Measurements from ENCODE around the gene ZCCHC24. TPM values are rescaled to one million over a fixed set of nuclear protein-coding genes. Genes with fewer than 3 reads are reported as not detected.
"Not testable (repeated sequence)": the region's sequence is repeated elsewhere in the genome, so short reads cannot be mapped to it uniquely, and the experiment has no call there.

The ZCCHC24 gene
- polyA plus RNA-seq, 4 donors = 0.89 to 13.0 (median 11.4) TPM

DNA sequence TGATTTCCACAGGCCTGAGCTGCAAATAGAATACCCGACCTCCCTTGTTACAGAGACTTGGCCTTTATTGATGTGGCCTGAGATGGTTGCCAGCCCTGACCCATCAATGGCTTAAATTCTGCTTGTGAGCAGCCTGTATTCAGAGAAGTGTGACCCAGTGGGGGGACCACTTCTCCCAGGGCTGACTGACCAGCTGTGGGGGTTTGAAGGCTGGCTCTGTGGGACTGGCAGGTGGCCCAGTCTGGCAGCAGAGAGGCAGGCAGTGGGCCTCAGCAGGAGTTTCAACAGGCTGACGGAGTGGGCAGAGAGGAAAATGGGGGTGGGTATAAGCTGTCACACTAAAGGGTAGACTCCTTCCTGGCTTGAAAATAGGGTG lies 110.3 kb downstream of the ZCCHC24 start:
- 89 to 98% (median 91%) methylated on average over 2 of the region's 2 CpGs for WGBS, 3 donors
- H3K27ac ChIP-seq (ENCODE audit: low read depth in 1 of 3, low read length in 2 of 3) = no peak overlapping the region
- no peaks in the 10 kb centered on the region for H3K4me1 ChIP-seq (ENCODE audit: control insufficient read depth in 3 of 3, insufficient read depth in 2 of 3, low read depth in 1 of 3, low read length in 2 of 3)
- no peak overlapping the region for H3K4me3 ChIP-seq (ENCODE audit: low read depth in 1 of 3, low read length in 3 of 3)
- FAIRE-seq (no peak), DNase-seq (no peak)
- H3K9me3 ChIP-seq (ENCODE audit: control insufficient read depth in 2 of 2, insufficient read depth in 1 of 2, low read depth in 1 of 2, low read length in 1 of 2) = peaks cover 0 to 7% of the 10 kb centered on the region in 2 donors
- H3K27me3 ChIP-seq (ENCODE audit: control insufficient read depth in 3 of 3, insufficient read depth in 3 of 3, low read length in 3 of 3) = no peaks in the 10 kb centered on the region
- no peaks in the 10 kb centered on the region for H3K36me3 ChIP-seq (ENCODE audit: control insufficient read depth in 3 of 3, insufficient read depth in 2 of 3, low read depth in 1 of 3, low read length in 3 of 3)

DNA sequence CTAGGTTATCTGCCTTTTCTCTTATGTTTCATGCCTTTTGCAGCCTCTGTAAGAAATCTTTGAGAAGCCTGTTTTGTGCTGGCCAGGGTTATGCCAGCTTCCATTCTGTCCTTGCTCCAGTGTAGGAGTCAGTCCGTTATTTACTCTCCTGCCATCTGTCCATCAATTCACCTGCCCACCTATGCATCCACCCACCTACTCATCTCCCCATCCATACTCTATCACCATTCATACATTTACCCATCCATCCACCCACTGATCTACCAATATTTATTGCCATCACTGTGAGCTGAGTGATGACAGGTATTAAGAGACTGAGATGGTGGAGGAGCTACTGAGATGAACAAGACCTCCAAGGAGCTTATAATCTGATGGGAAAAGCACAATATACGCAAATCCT lies 110.9 kb downstream of the ZCCHC24 start:
- H3K27ac ChIP-seq (ENCODE audit: low read depth in 1 of 3, low read length in 2 of 3) = no peak overlapping the region
- H3K36me3 ChIP-seq (ENCODE audit: control insufficient read depth in 3 of 3, insufficient read depth in 2 of 3, low read depth in 1 of 3, low read length in 3 of 3) = no peaks in the 10 kb centered on the region
- H3K4me1 ChIP-seq (ENCODE audit: control insufficient read depth in 3 of 3, insufficient read depth in 2 of 3, low read depth in 1 of 3, low read length in 2 of 3) = no peaks in the 10 kb centered on the region
- no peak for DNase-seq
- H3K9me3 ChIP-seq (ENCODE audit: control insufficient read depth in 2 of 2, insufficient read depth in 1 of 2, low read depth in 1 of 2, low read length in 1 of 2) = peaks cover 0 to 7% of the 10 kb centered on the region in 2 donors
- H3K27me3 ChIP-seq (ENCODE audit: control insufficient read depth in 3 of 3, insufficient read depth in 3 of 3, low read length in 3 of 3) = no peaks in the 10 kb centered on the region
- 93 to 94% (median 93%) methylated on average over 2 of the region's 2 CpGs for WGBS, 3 donors
- FAIRE-seq = no peak
- H3K4me3 ChIP-seq (ENCODE audit: low read depth in 1 of 3, low read length in 3 of 3) = no peak overlapping the region

DNA sequence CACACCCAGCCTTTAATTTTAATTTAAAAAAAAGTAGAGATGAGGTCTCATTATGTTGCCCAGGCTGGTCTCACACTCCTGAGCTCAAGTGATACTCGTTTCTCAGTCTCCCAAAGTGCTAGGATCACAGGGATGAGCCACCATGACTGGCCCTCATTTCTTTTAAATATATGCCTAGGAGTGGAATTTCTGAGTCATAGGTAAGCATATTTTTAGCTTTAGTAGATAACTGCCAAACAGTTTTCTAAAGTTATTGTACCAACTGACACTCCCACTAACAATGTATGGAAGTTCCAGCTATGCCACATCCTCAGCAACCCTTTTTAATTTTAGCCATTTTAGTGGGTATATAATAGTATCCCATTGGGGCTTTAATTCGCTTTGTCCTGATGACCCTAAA lies 111.9 kb downstream of the ZCCHC24 start:
- H3K27ac ChIP-seq (ENCODE audit: low read depth in 1 of 3, low read length in 2 of 3) = no peak overlapping the region
- H3K27me3 ChIP-seq (ENCODE audit: control insufficient read depth in 3 of 3, insufficient read depth in 3 of 3, low read length in 3 of 3) = no peaks in the 10 kb centered on the region
- FAIRE-seq (no peak), DNase-seq (no peak)
- no peak overlapping the region for H3K4me3 ChIP-seq (ENCODE audit: low read depth in 1 of 3, low read length in 3 of 3)
- WGBS, 3 donors = 86 to 96% (median 92%) methylated on average over 2 of the region's 2 CpGs
- H3K4me1 ChIP-seq (ENCODE audit: control insufficient read depth in 3 of 3, insufficient read depth in 2 of 3, low read depth in 1 of 3, low read length in 2 of 3) = peaks cover 0 to under 1% (median 0%) of the 10 kb centered on the region in 3 donors
- peaks cover 0 to 7% of the 10 kb centered on the region in 2 donors for H3K9me3 ChIP-seq (ENCODE audit: control insufficient read depth in 2 of 2, insufficient read depth in 1 of 2, low read depth in 1 of 2, low read length in 1 of 2)
- H3K36me3 ChIP-seq (ENCODE audit: control insufficient read depth in 3 of 3, insufficient read depth in 2 of 3, low read depth in 1 of 3, low read length in 3 of 3) = no peaks in the 10 kb centered on the region

DNA sequence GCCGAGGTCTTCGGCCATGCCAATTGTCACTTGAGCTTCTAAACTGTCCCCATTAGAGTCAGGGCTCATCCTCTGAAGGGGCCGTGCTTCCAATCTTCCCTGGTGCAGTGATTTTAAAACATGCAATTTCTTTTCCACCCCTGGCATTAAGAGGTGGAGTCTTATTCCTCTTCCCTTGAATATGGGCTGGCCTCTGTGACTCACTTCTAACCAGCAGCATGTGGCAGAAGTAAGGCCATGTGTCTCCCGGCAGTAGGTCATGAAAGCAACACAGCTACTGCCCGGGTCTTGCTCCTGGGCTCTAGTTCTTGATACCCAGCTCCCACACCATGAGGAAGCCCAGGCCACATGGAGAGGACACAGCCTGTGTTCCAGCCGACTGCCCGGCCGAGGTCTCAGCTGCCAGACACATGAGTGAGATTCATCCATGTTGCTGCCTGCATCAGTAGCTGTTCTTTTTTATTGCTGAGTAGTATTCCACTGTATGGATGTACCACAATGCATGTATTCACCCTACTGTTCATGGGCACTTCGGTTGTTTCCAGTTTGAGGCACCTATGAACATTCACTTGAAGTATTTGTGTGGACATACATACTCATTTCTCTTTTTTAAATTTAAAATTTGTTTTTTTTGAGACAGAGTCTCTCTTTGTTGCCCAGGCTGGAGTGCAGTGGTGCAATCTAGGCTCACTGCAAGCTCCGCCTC lies 112.7 kb downstream of the ZCCHC24 start:
- not testable (repeated sequence) for H3K36me3 ChIP-seq (ENCODE audit: control insufficient read depth in 3 of 3, insufficient read depth in 2 of 3, low read depth in 1 of 3, low read length in 3 of 3); H3K27me3 ChIP-seq (ENCODE audit: control insufficient read depth in 3 of 3, insufficient read depth in 3 of 3, low read length in 3 of 3); H3K27ac ChIP-seq (ENCODE audit: low read depth in 1 of 3, low read length in 2 of 3); H3K4me1 ChIP-seq (ENCODE audit: control insufficient read depth in 3 of 3, insufficient read depth in 2 of 3, low read depth in 1 of 3, low read length in 2 of 3); FAIRE-seq; DNase-seq; H3K4me3 ChIP-seq (ENCODE audit: low read depth in 1 of 3, low read length in 3 of 3); H3K9me3 ChIP-seq (ENCODE audit: control insufficient read depth in 2 of 2, insufficient read depth in 1 of 2, low read depth in 1 of 2, low read length in 1 of 2)
- 90 to 97% (median 90%) methylated on average over 2 to 4 of the region's 10 CpGs for WGBS, 3 donors

Other genes with a start within 250 kb of the ZCCHC24 start
- 10 to 100 TPM; 35.3 to 75.5 (median 57.1) TPM for gene PPIF, start 98.2 kb downstream of the ZCCHC24 start, polyA plus RNA-seq
- gene EIF5AL1, start 66.9 kb upstream of the ZCCHC24 start, polyA plus RNA-seq = under 1 TPM; 0.22 to 0.69 (median 0.48) TPM
- gene SFTPA2, start 114.8 kb upstream of the ZCCHC24 start, polyA plus RNA-seq = 10 to 100 TPM in 1 of 4 donors, 1 to 10 TPM in 1, under 1 TPM in 2; 0.01 to 13.4 (median 2.4) TPM
- gene SFTPA1, start 165.3 kb upstream of the ZCCHC24 start, polyA plus RNA-seq = 1 to 10 TPM in 2 of 4 donors, under 1 TPM in 1, not detected in 1; 0.21 to 9.2 (median 3.5) TPM

Data from small intestine (tissue), 7 donors.